ENCODE data around the gene FAM180B. TPM values are rescaled to one million over a fixed set of nuclear protein-coding genes. Genes with fewer than 3 reads are reported as not detected.
"Not testable (repeated sequence)": the region's sequence is repeated elsewhere in the genome, so short reads cannot be mapped to it uniquely, and the experiment has no call there.

The FAM180B gene
- total RNA-seq, 1 experiment from 2014 or later, result not detected

DNA sequence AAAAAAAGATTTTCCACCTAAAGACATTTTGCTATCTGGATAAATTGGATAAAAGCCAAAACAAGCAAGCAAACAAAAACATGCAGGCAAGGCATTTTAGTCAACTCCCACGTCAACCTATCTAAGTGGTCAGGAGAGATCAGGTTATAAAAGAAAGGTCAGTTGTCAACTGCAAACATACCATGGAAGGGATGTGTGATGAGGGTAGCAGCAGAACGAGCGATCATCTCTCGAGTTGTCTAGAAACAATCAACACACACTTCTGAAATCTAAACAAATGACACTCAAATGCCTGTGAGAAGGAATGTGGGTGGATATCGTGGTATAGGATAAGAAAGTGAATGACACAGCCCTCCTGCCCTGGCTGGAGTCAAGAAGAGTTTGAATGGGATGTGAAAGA, 45.0 kb downstream of the FAM180B start:
- H3K9me3 Mint-ChIP-seq (ENCODE audit: unreplicated experiment), result no peaks in the 10 kb centered on the region
- H3K36me3 Mint-ChIP-seq (ENCODE audit: insufficient read depth, unreplicated experiment), result peaks cover 90% of the 10 kb centered on the region
- ChIA-PET CTCF (no interaction called here), POLR2A (no interaction called here)
- no TSS peak for BruUV-seq (replicated peaks)
- intact Hi-C loops (cut with micrococcal nuclease), result no loop called here
- DNase-seq (ENCODE audit: unreplicated experiment), result no peak
- H3K4me3 Mint-ChIP-seq (ENCODE audit: unreplicated experiment), result no peak overlapping the region
- no peaks in the 10 kb centered on the region for H3K27me3 Mint-ChIP-seq (ENCODE audit: insufficient read depth, unreplicated experiment)
- no peak overlapping the region for H3K27ac Mint-ChIP-seq (ENCODE audit: low read depth, unreplicated experiment)
- TF ChIP-seq, protein P1, sequence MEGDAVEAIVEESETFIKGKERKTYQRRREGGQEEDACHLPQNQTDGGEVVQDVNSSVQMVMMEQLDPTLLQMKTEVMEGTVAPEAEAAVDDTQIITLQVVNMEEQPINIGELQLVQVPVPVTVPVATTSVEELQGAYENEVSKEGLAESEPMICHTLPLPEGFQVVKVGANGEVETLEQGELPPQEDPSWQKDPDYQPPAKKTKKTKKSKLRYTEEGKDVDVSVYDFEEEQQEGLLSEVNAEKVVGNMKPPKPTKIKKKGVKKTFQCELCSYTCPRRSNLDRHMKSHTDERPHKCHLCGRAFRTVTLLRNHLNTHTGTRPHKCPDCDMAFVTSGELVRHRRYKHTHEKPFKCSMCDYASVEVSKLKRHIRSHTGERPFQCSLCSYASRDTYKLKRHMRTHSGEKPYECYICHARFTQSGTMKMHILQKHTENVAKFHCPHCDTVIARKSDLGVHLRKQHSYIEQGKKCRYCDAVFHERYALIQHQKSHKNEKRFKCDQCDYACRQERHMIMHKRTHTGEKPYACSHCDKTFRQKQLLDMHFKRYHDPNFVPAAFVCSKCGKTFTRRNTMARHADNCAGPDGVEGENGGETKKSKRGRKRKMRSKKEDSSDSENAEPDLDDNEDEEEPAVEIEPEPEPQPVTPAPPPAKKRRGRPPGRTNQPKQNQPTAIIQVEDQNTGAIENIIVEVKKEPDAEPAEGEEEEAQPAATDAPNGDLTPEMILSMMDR (IDR thresholded peaks at IDR 0.05; ENCODE audit: unreplicated experiment), result no peak
- H3K4me1 Mint-ChIP-seq (ENCODE audit: insufficient read depth, unreplicated experiment), result no peaks in the 10 kb centered on the region

DNA sequence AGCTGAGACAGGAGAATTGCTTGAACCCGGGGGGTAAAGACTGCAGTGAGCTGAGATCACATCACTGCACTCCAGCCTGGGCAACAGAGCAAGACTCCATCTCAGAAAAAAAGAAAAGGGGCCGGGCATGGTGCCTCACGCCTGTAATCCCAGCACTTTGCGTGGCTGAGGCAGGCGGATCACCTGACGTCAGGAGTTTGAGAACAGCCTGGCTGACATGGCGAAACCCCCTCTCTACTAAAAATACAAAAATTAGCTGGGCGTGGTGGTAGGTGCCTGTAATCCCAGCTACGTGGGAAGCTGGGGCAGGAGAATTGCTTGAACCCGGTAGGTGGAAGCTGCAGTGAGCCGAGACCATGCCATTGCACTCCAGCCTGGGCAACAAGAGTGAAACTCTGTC, 49.9 kb downstream of the FAM180B start:
- peaks cover 76% of the 10 kb centered on the region for H3K36me3 Mint-ChIP-seq (ENCODE audit: insufficient read depth, unreplicated experiment)
- CTCF ChIA-PET, result interaction anchor here (1.7 kb wide), 1 partner anchor 15 kb away, joined by 7 read pairs; no protein-coding TSS in a partner anchor
- BruUV-seq (replicated peaks); H3K9me3 Mint-ChIP-seq (ENCODE audit: unreplicated experiment); intact Hi-C loops (cut with micrococcal nuclease); H3K27me3 Mint-ChIP-seq (ENCODE audit: insufficient read depth, unreplicated experiment); DNase-seq (ENCODE audit: unreplicated experiment); H3K4me3 Mint-ChIP-seq (ENCODE audit: unreplicated experiment); H3K4me1 Mint-ChIP-seq (ENCODE audit: insufficient read depth, unreplicated experiment); POLR2A ChIA-PET; H3K27ac Mint-ChIP-seq (ENCODE audit: low read depth, unreplicated experiment): not testable (repeated sequence)

Other genes with a start within 250 kb of the FAM180B start
- gene MYBPC3, start 234.0 kb upstream of the FAM180B start, total RNA-seq (2022), result not detected in 2 replicates
- gene SPI1, start 208.1 kb upstream of the FAM180B start, total RNA-seq (2022), result not detected in 2 replicates
- gene SLC39A13, start 178.1 kb upstream of the FAM180B start, total RNA-seq (2022), result 56.2 and 56.5 TPM in 2 replicates
- 162 and 194 TPM in 2 replicates for gene PSMC3, start 160.2 kb upstream of the FAM180B start, total RNA-seq (2022)
- 0.51 and 0.64 TPM in 2 replicates for gene RAPSN, start 137.5 kb upstream of the FAM180B start, total RNA-seq (2022)
- gene CELF1, start 33.5 kb upstream of the FAM180B start, total RNA-seq (2022), result 173 and 189 TPM in 2 replicates
- gene PTPMT1, start 21.1 kb upstream of the FAM180B start, total RNA-seq (2022), result 44.6 and 49.0 TPM in 2 replicates
- gene KBTBD4, start 7.7 kb upstream of the FAM180B start, total RNA-seq (2022), result 8.4 and 12.6 TPM in 2 replicates
- 117 and 120 TPM in 2 replicates for gene NDUFS3, start 7.6 kb upstream of the FAM180B start, total RNA-seq (2022)
- 0.42 TPM in 1 of 2 replicates, not detected in the other for gene C1QTNF4, start 7.7 kb downstream of the FAM180B start, total RNA-seq (2022)
- 127 and 133 TPM in 2 replicates for gene MTCH2, start 55.9 kb downstream of the FAM180B start, total RNA-seq (2022)
- gene AGBL2, start 128.7 kb downstream of the FAM180B start, total RNA-seq (2022), result 0.86 and 1.2 TPM in 2 replicates
- 128 and 130 TPM in 2 replicates for gene FNBP4, start 180.7 kb downstream of the FAM180B start, total RNA-seq (2022)